HepG2 (cell line): ENCODE data around the gene PPP2R5D. TPM values are rescaled to one million over a fixed set of nuclear protein-coding genes. Genes with fewer than 3 reads are reported as not detected.

Experiments used
- KDM5A ChIP-seq: fragments of 200-600 bp; sonication (generic); IDR thresholded peaks from 2 replicates; pipeline ENCODE4 v1.7.0; 2018; ENCODE audit warnings: antibody characterized with exemption, mild to moderate bottlenecking, low read length, borderline replicate concordance
- PAF1 ChIP-seq: IDR thresholded peaks from 2 replicates; pipeline ENCODE4 v1.6.1; 2016; ENCODE audit warnings: missing genetic modification reagents, missing compliant biosample characterization
- PTBP1 ChIP-seq: fragments of 200-400 bp; formaldehyde crosslinking; IDR thresholded peaks from 2 replicates; pipeline ENCODE4 v1.6.1; 2018; ENCODE audit warnings: low read length, low read depth; ENCODE audit not compliant: poor library complexity, severe bottlenecking
- RELA ChIP-seq: sonication (generic); formaldehyde crosslinking; IDR thresholded peaks from 2 replicates; pipeline ENCODE4 v1.4.0; 2020; ENCODE audit warnings: missing genetic modification reagents
- SRF ChIP-seq: IDR thresholded peaks from 2 replicates; pipeline ENCODE4 v1.6.1; 2011; ENCODE audit warnings: mild to moderate bottlenecking, low read depth, low read length, moderate library complexity
- SSRP1 ChIP-seq: IDR thresholded peaks from 2 replicates; pipeline ENCODE4 v1.6.1; 2016; ENCODE audit warnings: control low read depth
- ZBTB7B ChIP-seq: sonication (generic); formaldehyde crosslinking; IDR thresholded peaks from 2 replicates; pipeline ENCODE4 v1.4.0; 2020; ENCODE audit warnings: missing genetic modification reagents
- ZNF383 ChIP-seq: sonication (generic); formaldehyde crosslinking; IDR thresholded peaks from 2 replicates; pipeline ENCODE4 v1.4.0; 2020; ENCODE audit warnings: missing genetic modification reagents, mild to moderate bottlenecking, borderline replicate concordance
- ZNF460 ChIP-seq: sonication (generic); formaldehyde crosslinking; IDR thresholded peaks from 2 replicates; pipeline ENCODE4 v1.5.1; 2020; ENCODE audit warnings: missing genetic modification reagents, mild to moderate bottlenecking, borderline replicate concordance
- ZNF775 ChIP-seq: sonication (generic); formaldehyde crosslinking; IDR thresholded peaks from 2 replicates; pipeline ENCODE4 v1.4.0; 2020; ENCODE audit warnings: missing genetic modification reagents, mild to moderate bottlenecking, moderate library complexity, borderline replicate concordance
- polyA plus RNA-seq, 8 experiments: library from polyadenylated mRNA; depleted of rRNA in 3 of 8; stranded (reverse) in 7 of 8; unstranded in 1 of 8; fragments of >200 nt; fragmentation: Illumina TruSeq in 4 of 8; extraction: Trizol in 4 of 8; gene quantifications; 2 replicates each; pipeline versions ENCODE4 v1.2.1 to v1.2.3, GENCODE V29; 2011 to 2016; ENCODE audit warnings: low read depth in 4 of 8, missing spikeins in 1 of 8, mixed read lengths in 1 of 8; ENCODE audit not compliant: insufficient read depth in 1 of 8
- total RNA-seq, 5 experiments: library from RNA; depleted of rRNA; stranded (reverse); fragments of >200 nt; fragmentation: Illumina TruSeq; extraction: Trizol; gene quantifications; 2 replicates each; pipeline ENCODE4 v1.2.3, GENCODE V29; 2016; ENCODE audit warnings: low read depth in 1 of 5
- TF ChIP-seq, protein P1 (sequence below): sonication (generic); formaldehyde crosslinking; IDR thresholded peaks from 2 replicates; pipeline ENCODE4 v1.5.0; 2020; ENCODE audit warnings: missing genetic modification reagents
- TF ChIP-seq, protein P2 (sequence below): sonication (generic); formaldehyde crosslinking; IDR thresholded peaks from 2 replicates; pipeline ENCODE4 v1.8.1; 2023; ENCODE audit warnings: mild to moderate bottlenecking, missing genetic modification reagents, borderline replicate concordance
- TF ChIP-seq, protein P3 (sequence below): sonication (generic); formaldehyde crosslinking; IDR thresholded peaks from 2 replicates; pipeline ENCODE4 v1.8.1; 2023; ENCODE audit warnings: missing genetic modification reagents, mild to moderate bottlenecking, borderline replicate concordance
- TF ChIP-seq, protein P4 (sequence below): sonication (generic); formaldehyde crosslinking; IDR thresholded peaks from 2 replicates; pipeline ENCODE4 v1.5.0; 2020; ENCODE audit warnings: mild to moderate bottlenecking, missing genetic modification reagents, borderline replicate concordance
- TF ChIP-seq, protein P5 (sequence below): sonication (generic); formaldehyde crosslinking; IDR thresholded peaks from 2 replicates; pipeline ENCODE4 v1.5.0; 2020; ENCODE audit warnings: missing genetic modification reagents, mild to moderate bottlenecking, borderline replicate concordance
- TF ChIP-seq, protein P6 (sequence below): sonication (generic); formaldehyde crosslinking; IDR thresholded peaks from 2 replicates; pipeline ENCODE4 v1.4.0; 2020; ENCODE audit warnings: missing genetic modification reagents

The PPP2R5D gene
- total and polyA plus RNA-seq, 2 of the 13 experiments (the other 11 are each of a cell fraction or from before 2014, with no cell fraction given) = 53.7 to 60.4 TPM

DNA sequence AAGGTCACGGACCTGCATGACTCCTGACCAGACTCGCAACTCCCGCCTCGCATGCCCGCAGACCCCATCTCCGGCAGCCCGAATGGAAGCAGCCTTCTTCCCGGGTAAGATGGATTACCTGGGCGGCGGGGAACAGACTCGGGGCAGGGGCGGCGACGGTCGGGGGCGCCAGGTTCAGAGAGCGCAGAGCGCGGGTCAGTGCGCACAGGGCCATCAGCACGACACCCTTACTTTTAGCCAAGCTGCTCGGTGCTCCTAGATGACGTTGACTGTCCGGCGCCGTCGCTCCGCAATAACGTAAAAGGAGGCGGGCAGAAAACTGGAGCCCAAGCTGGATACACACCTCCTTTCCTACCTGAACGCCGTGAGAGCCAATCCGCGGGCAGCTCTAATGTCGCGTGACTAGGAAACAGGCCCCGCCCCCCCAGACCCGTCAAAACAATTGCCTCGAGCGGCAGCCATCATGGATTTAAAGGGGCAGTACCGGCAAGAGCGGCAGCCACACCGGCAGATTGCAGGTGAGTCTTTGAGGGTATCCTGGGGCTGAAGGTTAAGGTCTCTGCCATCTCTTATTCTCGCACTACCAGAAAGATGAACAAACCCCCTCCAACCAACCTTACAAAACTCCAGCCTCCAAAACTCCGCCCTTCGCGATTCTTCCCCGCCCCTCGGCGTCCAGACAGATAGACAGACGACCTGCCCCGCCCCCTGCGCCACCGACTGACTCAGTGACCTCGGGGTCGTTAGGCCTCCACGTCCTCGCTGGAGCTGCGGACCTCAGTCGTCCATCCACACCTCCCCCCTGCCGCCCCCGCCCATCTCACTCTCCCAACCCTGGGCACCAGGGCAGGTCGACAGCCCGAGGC lies 75.0 kb downstream of the PPP2R5D start, which contains the start of the genes KLC4 and MRPL2 (continued):
- TF ChIP-seq, protein P1, sequence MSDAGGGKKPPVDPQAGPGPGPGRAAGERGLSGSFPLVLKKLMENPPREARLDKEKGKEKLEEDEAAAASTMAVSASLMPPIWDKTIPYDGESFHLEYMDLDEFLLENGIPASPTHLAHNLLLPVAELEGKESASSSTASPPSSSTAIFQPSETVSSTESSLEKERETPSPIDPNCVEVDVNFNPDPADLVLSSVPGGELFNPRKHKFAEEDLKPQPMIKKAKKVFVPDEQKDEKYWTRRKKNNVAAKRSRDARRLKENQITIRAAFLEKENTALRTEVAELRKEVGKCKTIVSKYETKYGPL = no peak
- TF ChIP-seq PTBP1 (no peak), SSRP1 (CRISPR knock-in tag) (no peak), RELA (no peak), ZNF460 (no peak), KDM5A (peak; percentile 99), ZNF383 (CRISPR knock-in tag) (no peak), ZBTB7B (CRISPR knock-in tag) (no peak; the same call in none of the 2 replicates), SRF (peak; percentile 80), ZNF775 (peak; percentile 64; the same call in 1 of the 2 replicates), PAF1 (CRISPR knock-in tag) (no peak)
- TF ChIP-seq, protein P2, sequence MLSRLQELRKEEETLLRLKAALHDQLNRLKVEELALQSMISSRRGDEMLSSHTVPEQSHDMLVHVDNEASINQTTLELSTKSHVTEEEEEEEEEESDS (CRISPR knock-in tag) = no peak
- TF ChIP-seq, protein P3, sequence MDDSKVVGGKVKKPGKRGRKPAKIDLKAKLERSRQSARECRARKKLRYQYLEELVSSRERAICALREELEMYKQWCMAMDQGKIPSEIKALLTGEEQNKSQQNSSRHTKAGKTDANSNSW (CRISPR knock-in tag) = peak; percentile 34; the same call in 1 of the 2 replicates
- TF ChIP-seq, protein P4, sequence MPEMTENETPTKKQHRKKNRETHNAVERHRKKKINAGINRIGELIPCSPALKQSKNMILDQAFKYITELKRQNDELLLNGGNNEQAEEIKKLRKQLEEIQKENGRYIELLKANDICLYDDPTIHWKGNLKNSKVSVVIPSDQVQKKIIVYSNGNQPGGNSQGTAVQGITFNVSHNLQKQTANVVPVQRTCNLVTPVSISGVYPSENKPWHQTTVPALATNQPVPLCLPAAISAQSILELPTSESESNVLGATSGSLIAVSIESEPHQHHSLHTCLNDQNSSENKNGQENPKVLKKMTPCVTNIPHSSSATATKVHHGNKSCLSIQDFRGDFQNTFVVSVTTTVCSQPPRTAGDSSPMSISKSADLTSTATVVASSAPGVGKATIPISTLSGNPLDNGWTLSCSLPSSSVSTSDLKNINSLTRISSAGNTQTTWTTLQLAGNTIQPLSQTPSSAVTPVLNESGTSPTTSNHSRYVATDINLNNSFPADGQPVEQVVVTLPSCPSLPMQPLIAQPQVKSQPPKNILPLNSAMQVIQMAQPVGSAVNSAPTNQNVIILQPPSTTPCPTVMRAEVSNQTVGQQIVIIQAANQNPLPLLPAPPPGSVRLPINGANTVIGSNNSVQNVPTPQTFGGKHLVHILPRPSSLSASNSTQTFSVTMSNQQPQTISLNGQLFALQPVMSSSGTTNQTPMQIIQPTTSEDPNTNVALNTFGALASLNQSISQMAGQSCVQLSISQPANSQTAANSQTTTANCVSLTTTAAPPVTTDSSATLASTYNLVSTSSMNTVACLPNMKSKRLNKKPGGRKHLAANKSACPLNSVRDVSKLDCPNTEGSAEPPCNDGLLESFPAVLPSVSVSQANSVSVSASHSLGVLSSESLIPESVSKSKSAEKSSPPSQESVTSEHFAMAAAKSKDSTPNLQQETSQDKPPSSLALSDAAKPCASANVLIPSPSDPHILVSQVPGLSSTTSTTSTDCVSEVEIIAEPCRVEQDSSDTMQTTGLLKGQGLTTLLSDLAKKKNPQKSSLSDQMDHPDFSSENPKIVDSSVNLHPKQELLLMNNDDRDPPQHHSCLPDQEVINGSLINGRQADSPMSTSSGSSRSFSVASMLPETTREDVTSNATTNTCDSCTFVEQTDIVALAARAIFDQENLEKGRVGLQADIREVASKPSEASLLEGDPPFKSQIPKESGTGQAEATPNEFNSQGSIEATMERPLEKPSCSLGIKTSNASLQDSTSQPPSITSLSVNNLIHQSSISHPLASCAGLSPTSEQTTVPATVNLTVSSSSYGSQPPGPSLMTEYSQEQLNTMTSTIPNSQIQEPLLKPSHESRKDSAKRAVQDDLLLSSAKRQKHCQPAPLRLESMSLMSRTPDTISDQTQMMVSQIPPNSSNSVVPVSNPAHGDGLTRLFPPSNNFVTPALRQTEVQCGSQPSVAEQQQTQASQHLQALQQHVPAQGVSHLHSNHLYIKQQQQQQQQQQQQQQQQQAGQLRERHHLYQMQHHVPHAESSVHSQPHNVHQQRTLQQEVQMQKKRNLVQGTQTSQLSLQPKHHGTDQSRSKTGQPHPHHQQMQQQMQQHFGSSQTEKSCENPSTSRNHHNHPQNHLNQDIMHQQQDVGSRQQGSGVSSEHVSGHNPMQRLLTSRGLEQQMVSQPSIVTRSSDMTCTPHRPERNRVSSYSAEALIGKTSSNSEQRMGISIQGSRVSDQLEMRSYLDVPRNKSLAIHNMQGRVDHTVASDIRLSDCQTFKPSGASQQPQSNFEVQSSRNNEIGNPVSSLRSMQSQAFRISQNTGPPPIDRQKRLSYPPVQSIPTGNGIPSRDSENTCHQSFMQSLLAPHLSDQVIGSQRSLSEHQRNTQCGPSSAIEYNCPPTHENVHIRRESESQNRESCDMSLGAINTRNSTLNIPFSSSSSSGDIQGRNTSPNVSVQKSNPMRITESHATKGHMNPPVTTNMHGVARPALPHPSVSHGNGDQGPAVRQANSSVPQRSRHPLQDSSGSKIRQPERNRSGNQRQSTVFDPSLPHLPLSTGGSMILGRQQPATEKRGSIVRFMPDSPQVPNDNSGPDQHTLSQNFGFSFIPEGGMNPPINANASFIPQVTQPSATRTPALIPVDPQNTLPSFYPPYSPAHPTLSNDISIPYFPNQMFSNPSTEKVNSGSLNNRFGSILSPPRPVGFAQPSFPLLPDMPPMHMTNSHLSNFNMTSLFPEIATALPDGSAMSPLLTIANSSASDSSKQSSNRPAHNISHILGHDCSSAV (CRISPR knock-in tag) = no peak
- TF ChIP-seq, protein P5, sequence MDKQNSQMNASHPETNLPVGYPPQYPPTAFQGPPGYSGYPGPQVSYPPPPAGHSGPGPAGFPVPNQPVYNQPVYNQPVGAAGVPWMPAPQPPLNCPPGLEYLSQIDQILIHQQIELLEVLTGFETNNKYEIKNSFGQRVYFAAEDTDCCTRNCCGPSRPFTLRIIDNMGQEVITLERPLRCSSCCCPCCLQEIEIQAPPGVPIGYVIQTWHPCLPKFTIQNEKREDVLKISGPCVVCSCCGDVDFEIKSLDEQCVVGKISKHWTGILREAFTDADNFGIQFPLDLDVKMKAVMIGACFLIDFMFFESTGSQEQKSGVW (CRISPR knock-in tag) = no peak
- TF ChIP-seq, protein P6, sequence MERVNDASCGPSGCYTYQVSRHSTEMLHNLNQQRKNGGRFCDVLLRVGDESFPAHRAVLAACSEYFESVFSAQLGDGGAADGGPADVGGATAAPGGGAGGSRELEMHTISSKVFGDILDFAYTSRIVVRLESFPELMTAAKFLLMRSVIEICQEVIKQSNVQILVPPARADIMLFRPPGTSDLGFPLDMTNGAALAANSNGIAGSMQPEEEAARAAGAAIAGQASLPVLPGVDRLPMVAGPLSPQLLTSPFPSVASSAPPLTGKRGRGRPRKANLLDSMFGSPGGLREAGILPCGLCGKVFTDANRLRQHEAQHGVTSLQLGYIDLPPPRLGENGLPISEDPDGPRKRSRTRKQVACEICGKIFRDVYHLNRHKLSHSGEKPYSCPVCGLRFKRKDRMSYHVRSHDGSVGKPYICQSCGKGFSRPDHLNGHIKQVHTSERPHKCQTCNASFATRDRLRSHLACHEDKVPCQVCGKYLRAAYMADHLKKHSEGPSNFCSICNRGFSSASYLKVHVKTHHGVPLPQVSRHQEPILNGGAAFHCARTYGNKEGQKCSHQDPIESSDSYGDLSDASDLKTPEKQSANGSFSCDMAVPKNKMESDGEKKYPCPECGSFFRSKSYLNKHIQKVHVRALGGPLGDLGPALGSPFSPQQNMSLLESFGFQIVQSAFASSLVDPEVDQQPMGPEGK (CRISPR knock-in tag) = peak; percentile 73
